ENCODE results near the gene TMEM156. TPM values are rescaled to one million over a fixed set of nuclear protein-coding genes. Genes with fewer than 3 reads are reported as not detected.
"Not testable (repeated sequence)": the region's sequence is repeated elsewhere in the genome, so short reads cannot be mapped to it uniquely, and the experiment has no call there.

The TMEM156 gene
- total and polyA plus RNA-seq, 4 donors, result 0.72 to 2.5 (median 0.98) TPM

GRCh38 chr4:38941906-38942305 is 90.3 kb downstream of the TMEM156 start:
- H3K36me3 ChIP-seq (ENCODE audit: control insufficient read depth, insufficient read depth, low read length), result not testable (repeated sequence)
- no CpG with 5 or more reads among the region's 3 CpGs for WGBS (ENCODE audit: insufficient coverage)

DNA sequence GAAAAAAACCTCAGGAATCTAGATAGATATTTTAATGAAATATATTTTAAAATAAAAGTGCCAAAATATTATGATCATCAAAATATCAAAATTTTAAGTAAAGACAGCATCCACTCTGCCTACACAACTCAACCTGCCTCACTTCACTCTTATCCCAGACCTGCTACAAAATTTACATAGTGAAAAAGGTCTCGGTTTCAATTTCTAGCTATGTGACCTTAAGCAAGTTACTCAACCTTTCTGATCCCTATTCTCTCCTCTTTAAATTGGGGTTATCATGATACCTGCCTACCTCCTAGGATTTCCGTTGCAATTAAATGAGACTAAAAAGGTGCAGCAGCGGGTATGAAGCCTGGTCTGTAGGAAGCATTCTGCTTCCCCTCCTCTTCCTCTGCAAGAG is 91.7 kb downstream of the TMEM156 start:
- Histone ChIP-seq H3K27me3 (ENCODE audit: control insufficient read depth, insufficient read depth, low read length) (no peaks in the 10 kb centered on the region), H3K36me3 (ENCODE audit: control insufficient read depth, insufficient read depth, low read length) (peaks cover 7% of the 10 kb centered on the region), H3K4me1 (ENCODE audit: control insufficient read depth, insufficient read depth, low read length) (no peaks in the 10 kb centered on the region), H3K9me3 (ENCODE audit: control insufficient read depth, insufficient read depth, low read length) (no peaks in the 10 kb centered on the region), H3K4me3 (ENCODE audit: low read depth, low read length) (no peak overlapping the region), H3K27ac (ENCODE audit: low read depth, low read length) (no peak overlapping the region)
- 100% methylated on average over 2 of the region's 3 CpGs for WGBS (ENCODE audit: insufficient coverage)
- no peak for DNase-seq (ENCODE audit: low read depth in 4 of 6, low spot score in 6 of 6)

More at GRCh38 chr4:38941906-38942305, 90.3 kb downstream of the TMEM156 start:
- not testable (repeated sequence) for H3K4me1 ChIP-seq (ENCODE audit: control insufficient read depth, insufficient read depth, low read length); H3K4me3 ChIP-seq (ENCODE audit: low read depth, low read length); H3K27me3 ChIP-seq (ENCODE audit: control insufficient read depth, insufficient read depth, low read length); H3K27ac ChIP-seq (ENCODE audit: low read depth, low read length); DNase-seq (ENCODE audit: low read depth in 4 of 6, low spot score in 6 of 6); H3K9me3 ChIP-seq (ENCODE audit: control insufficient read depth, insufficient read depth, low read length)

GRCh38 chr4:38939165-38939564 is 93.0 kb downstream of the TMEM156 start:
- H3K4me3 ChIP-seq (ENCODE audit: low read depth, low read length), result no peak overlapping the region
- H3K9me3 ChIP-seq (ENCODE audit: control insufficient read depth, insufficient read depth, low read length), result no peaks in the 10 kb centered on the region
- peak in 1 of 6 donors; percentile 76 for DNase-seq (ENCODE audit: low read depth in 4 of 6, low spot score in 6 of 6)
- no peaks in the 10 kb centered on the region for H3K27me3 ChIP-seq (ENCODE audit: control insufficient read depth, insufficient read depth, low read length)
- no CpG with 5 or more reads among the region's 1 CpG for WGBS (ENCODE audit: insufficient coverage)
- no peaks in the 10 kb centered on the region for H3K4me1 ChIP-seq (ENCODE audit: control insufficient read depth, insufficient read depth, low read length)
- peaks cover 7% of the 10 kb centered on the region for H3K36me3 ChIP-seq (ENCODE audit: control insufficient read depth, insufficient read depth, low read length)
- no peak overlapping the region for H3K27ac ChIP-seq (ENCODE audit: low read depth, low read length)

DNA sequence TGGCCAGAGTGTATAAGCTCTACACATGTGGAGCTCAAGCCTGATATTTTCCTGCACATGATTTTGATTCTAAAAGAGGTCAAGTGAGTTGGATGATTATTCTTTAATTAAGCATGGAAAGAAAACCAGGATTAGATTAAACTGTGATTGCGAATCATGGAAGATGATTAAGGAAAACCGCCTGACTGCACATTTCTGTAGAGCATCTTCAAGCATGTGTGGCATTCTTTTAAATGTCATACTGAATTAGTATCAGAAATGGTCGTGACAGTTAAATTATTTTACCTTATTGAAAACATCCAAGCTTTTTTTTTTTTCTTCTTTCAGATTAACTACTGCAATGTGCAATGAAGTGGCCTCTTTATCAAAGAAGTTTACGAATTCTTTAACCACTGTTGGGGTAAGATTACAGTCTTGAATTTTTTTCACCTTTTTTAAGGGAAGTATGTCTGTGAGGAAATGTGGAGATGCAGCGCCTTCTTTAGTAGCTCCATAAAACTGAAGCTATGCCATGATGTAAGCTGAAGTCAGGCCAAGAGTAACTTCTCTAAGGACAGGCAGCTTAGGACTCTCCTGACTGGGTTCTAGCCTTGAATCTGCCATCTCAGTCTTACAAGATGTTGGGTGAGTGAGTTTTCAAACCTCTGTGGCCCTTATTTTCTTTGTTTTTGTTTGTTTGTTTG is 96.7 kb downstream of the TMEM156 start:
- Histone ChIP-seq H3K9me3 (ENCODE audit: control insufficient read depth, insufficient read depth, low read length) (no peaks in the 10 kb centered on the region), H3K27ac (ENCODE audit: low read depth, low read length) (no peak overlapping the region), H3K27me3 (ENCODE audit: control insufficient read depth, insufficient read depth, low read length) (no peaks in the 10 kb centered on the region), H3K4me1 (ENCODE audit: control insufficient read depth, insufficient read depth, low read length) (no peaks in the 10 kb centered on the region), H3K36me3 (ENCODE audit: control insufficient read depth, insufficient read depth, low read length) (peaks cover 10% of the 10 kb centered on the region), H3K4me3 (ENCODE audit: low read depth, low read length) (no peak overlapping the region)
- 100% methylated on average over 1 of the region's 5 CpGs for WGBS (ENCODE audit: insufficient coverage)
- DNase-seq (ENCODE audit: low read depth in 4 of 6, low spot score in 6 of 6), result no peak

GRCh38 chr4:38931125-38931524 is 101.1 kb downstream of the TMEM156 start:
- WGBS (ENCODE audit: insufficient coverage), result 100% methylated on average over 2 of the region's 5 CpGs
- H3K27me3 ChIP-seq (ENCODE audit: control insufficient read depth, insufficient read depth, low read length), result no peaks in the 10 kb centered on the region
- no peak overlapping the region for H3K27ac ChIP-seq (ENCODE audit: low read depth, low read length)
- DNase-seq (ENCODE audit: low read depth in 4 of 6, low spot score in 6 of 6), result no peak
- peaks cover 8% of the 10 kb centered on the region for H3K36me3 ChIP-seq (ENCODE audit: control insufficient read depth, insufficient read depth, low read length)
- H3K4me3 ChIP-seq (ENCODE audit: low read depth, low read length), result no peak overlapping the region
- no peaks in the 10 kb centered on the region for H3K9me3 ChIP-seq (ENCODE audit: control insufficient read depth, insufficient read depth, low read length)
- peaks cover 6% of the 10 kb centered on the region for H3K4me1 ChIP-seq (ENCODE audit: control insufficient read depth, insufficient read depth, low read length)

DNA sequence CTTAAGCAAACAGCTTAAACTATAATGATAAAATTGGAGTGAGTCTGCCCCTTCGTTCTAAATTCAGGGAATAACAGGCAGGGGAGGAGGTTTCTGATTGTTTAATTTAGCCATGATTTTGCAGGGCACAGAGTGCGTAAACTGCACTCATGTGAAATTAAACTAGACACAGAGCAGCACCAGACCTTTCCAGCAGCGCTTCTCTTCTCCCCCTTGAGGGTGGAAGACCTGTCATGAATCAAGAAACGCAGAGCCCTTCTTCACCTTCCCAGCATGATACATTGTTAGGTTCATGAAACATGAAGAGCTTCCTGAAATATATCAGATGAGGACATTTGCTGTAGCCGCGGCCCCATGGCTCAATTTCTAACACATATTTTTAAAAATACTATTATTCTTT is 101.5 kb downstream of the TMEM156 start:
- H3K4me3 ChIP-seq (ENCODE audit: low read depth, low read length), result no peak overlapping the region
- peaks cover 8% of the 10 kb centered on the region for H3K4me1 ChIP-seq (ENCODE audit: control insufficient read depth, insufficient read depth, low read length)
- peak in 1 of 6 donors; percentile 60 for DNase-seq (ENCODE audit: low read depth in 4 of 6, low spot score in 6 of 6)
- 79% methylated on average over 2 of the region's 6 CpGs for WGBS (ENCODE audit: insufficient coverage)
- H3K27ac ChIP-seq (ENCODE audit: low read depth, low read length), result no peak overlapping the region
- H3K9me3 ChIP-seq (ENCODE audit: control insufficient read depth, insufficient read depth, low read length), result no peaks in the 10 kb centered on the region
- H3K27me3 ChIP-seq (ENCODE audit: control insufficient read depth, insufficient read depth, low read length), result no peaks in the 10 kb centered on the region
- H3K36me3 ChIP-seq (ENCODE audit: control insufficient read depth, insufficient read depth, low read length), result peaks cover 6% of the 10 kb centered on the region

GRCh38 chr4:38930204-38930603 is 102.0 kb downstream of the TMEM156 start:
- 40% methylated on average over 1 of the region's 1 CpG for WGBS (ENCODE audit: insufficient coverage)
- Histone ChIP-seq H3K36me3 (ENCODE audit: control insufficient read depth, insufficient read depth, low read length) (peaks cover 6% of the 10 kb centered on the region), H3K9me3 (ENCODE audit: control insufficient read depth, insufficient read depth, low read length) (no peaks in the 10 kb centered on the region), H3K4me1 (ENCODE audit: control insufficient read depth, insufficient read depth, low read length) (peaks cover 8% of the 10 kb centered on the region), H3K27me3 (ENCODE audit: control insufficient read depth, insufficient read depth, low read length) (no peaks in the 10 kb centered on the region), H3K4me3 (ENCODE audit: low read depth, low read length) (no peak overlapping the region), H3K27ac (ENCODE audit: low read depth, low read length) (no peak overlapping the region)
- no peak for DNase-seq (ENCODE audit: low read depth in 4 of 6, low spot score in 6 of 6)

DNA sequence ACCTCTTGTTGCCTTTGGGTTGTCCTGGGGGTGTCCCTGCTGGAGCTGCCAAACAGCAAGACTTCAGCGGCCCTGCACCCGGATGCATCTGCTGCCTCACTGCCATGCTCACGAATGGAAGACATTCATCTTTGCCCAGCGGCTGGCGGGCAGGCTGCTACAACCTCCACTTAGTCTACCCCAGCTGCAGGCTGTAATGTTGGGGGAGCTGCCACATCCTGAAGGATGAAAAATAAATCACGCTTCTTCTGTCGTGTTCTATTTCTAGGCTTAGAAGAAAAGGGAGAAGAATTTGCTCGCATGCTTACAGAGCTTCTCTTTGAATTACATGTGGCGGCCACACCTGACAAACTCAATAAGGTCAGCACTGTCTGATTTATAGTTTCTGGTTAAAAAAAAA is 103.2 kb downstream of the TMEM156 start:
- Histone ChIP-seq H3K9me3 (ENCODE audit: control insufficient read depth, insufficient read depth, low read length) (no peaks in the 10 kb centered on the region), H3K27me3 (ENCODE audit: control insufficient read depth, insufficient read depth, low read length) (no peaks in the 10 kb centered on the region), H3K4me3 (ENCODE audit: low read depth, low read length) (no peak overlapping the region), H3K27ac (ENCODE audit: low read depth, low read length) (no peak overlapping the region), H3K4me1 (ENCODE audit: control insufficient read depth, insufficient read depth, low read length) (peaks cover 8% of the 10 kb centered on the region), H3K36me3 (ENCODE audit: control insufficient read depth, insufficient read depth, low read length) (peaks cover 6% of the 10 kb centered on the region)
- WGBS (ENCODE audit: insufficient coverage), result 49% methylated on average over 7 of the region's 9 CpGs
- peak in 1 of 6 donors; percentile 57 for DNase-seq (ENCODE audit: low read depth in 4 of 6, low spot score in 6 of 6)

- 63% methylated on average over 3 of the region's 3 CpGs for WGBS (ENCODE audit: insufficient coverage)
- H3K27ac ChIP-seq (ENCODE audit: low read depth, low read length), result no peak overlapping the region
- H3K36me3 ChIP-seq (ENCODE audit: control insufficient read depth, insufficient read depth, low read length), result peaks cover 6% of the 10 kb centered on the region
Measured at GRCh38 chr4:38928568-38928967, 103.6 kb downstream of the TMEM156 start.

DNA sequence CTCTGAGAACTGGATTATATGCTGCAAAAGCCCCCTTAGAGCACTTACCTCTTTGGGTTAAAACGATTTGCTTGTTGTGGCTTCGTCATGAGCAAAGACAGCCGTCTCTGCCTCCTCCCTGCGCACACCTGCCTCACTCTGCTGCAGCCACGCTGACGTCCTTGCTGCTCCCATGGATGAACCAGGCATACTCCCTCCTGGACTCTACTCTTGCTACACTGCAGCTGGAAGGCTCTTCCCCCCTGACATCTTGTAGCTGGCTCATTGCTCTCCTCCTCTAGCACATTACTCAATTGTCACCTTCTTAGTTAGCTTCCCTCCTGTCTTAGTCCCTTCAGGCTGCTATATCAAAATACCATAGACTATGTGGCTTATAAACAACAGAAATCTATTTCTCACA is 105.3 kb downstream of the TMEM156 start:
- H3K36me3 ChIP-seq (ENCODE audit: control insufficient read depth, insufficient read depth, low read length), result peaks cover 3% of the 10 kb centered on the region
- 69% methylated on average over 6 of the region's 6 CpGs for WGBS (ENCODE audit: insufficient coverage)
- H3K9me3 ChIP-seq (ENCODE audit: control insufficient read depth, insufficient read depth, low read length), result no peaks in the 10 kb centered on the region
- DNase-seq (ENCODE audit: low read depth in 4 of 6, low spot score in 6 of 6), result peak in 1 of 6 donors; percentile 72
- H3K4me3 ChIP-seq (ENCODE audit: low read depth, low read length), result no peak overlapping the region
- no peak overlapping the region for H3K27ac ChIP-seq (ENCODE audit: low read depth, low read length)
- H3K27me3 ChIP-seq (ENCODE audit: control insufficient read depth, insufficient read depth, low read length), result no peaks in the 10 kb centered on the region
- peaks cover 12% of the 10 kb centered on the region for H3K4me1 ChIP-seq (ENCODE audit: control insufficient read depth, insufficient read depth, low read length)

More at GRCh38 chr4:38928568-38928967, 103.6 kb downstream of the TMEM156 start:
- peak in 1 of 6 donors; percentile 51 for DNase-seq (ENCODE audit: low read depth in 4 of 6, low spot score in 6 of 6)
- Histone ChIP-seq H3K4me1 (ENCODE audit: control insufficient read depth, insufficient read depth, low read length) (peaks cover 8% of the 10 kb centered on the region), H3K27me3 (ENCODE audit: control insufficient read depth, insufficient read depth, low read length) (no peaks in the 10 kb centered on the region), H3K4me3 (ENCODE audit: low read depth, low read length) (no peak overlapping the region), H3K9me3 (ENCODE audit: control insufficient read depth, insufficient read depth, low read length) (no peaks in the 10 kb centered on the region)
